ENCODE data around the gene CYP4V2.

CYP4V2 gene

DNA sequence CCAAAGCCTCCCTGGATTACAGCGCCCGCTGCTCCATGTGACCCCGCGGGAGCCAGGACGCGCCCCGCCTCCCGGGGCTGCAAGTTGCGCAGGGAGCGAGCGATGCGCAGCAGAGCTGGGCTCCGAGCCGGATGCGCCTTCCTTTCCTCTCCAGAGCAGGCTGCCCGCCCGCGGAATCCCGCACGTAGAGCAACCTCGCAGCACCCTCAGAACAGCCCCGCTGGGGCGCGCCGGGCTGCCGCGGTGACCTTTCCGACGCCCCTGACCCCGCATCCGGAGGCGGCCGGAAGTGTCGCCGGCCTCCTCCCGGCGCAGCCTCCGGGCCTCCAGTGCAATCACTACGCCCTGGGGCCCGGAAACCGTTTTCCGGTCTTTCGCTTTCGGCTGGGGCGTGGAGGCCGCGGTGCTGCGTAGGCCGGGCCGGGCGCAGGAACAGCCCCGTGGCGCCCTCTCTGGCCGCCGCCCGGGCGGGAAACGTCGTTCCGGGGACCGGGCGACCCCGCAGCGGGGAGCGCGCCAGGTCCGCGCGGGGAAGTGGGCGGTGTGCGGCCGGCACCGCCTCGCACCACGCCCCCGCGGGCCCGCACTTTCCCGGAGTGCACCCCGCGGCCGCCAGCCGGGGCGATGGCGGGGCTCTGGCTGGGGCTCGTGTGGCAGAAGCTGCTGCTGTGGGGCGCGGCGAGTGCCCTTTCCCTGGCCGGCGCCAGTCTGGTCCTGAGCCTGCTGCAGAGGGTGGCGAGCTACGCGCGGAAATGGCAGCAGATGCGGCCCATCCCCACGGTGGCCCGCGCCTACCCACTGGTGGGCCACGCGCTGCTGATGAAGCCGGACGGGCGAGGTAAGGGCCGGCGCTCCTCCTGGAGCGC is at the start of gene CYP4V2:
Gene CYP4V2 (plus strand): TSS at position 368 of the 866 bp plus-strand sequence. CDS start 257 bp downstream, at position 625.
- DNase-seq (ENCODE audit: low read depth), result peak; percentile 61

GRCh38 chr4:186144198-186144945 is 47.0 kb upstream of the CYP4V2 start:
- DNase-seq (ENCODE audit: low read depth), result peak; percentile 9

GRCh38 chr4:186144946-186145569 is 46.3 kb upstream of the CYP4V2 start:
- DNase-seq (ENCODE audit: low read depth), result peak; percentile 24

- no peak for DNase-seq (ENCODE audit: low read depth)
These were observed 44.9 kb upstream of the CYP4V2 start for GRCh38 chr4:186146458-186146857.

DNA sequence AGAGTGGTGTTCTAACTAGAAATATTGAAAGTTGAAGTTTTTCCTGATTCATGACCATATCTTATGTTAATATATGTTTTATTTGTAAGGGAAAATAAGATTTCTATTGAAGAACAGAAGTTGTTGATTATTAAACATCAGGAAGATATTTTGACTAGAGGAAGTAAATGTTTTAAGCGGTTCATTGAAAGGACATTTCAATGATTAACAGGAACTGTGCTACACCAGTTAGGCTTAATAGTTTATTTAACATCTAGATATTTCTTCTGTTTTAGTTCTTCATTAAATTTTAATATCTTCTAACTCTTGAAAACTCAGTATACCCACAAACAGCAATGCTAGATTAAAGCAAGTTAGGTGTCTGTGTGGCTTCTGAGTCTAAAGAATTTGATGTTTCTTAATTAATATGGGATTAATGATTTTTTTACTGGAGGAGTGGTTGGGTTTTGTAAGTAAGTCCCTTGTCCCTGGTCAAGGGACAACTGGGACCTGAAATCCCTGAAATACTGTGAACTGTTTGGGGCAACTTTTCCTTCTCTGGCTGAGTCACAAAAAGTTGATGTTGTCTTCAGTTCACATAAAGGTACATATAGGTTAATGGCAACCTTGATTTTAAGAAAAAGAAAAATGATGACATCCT is 42.9 kb upstream of the CYP4V2 start:
- DNase-seq (ENCODE audit: low read depth), result no peak

- peak; percentile 38 for DNase-seq (ENCODE audit: low read depth)
These were observed 41.5 kb upstream of the CYP4V2 start for GRCh38 chr4:186149872-186150271.

DNA sequence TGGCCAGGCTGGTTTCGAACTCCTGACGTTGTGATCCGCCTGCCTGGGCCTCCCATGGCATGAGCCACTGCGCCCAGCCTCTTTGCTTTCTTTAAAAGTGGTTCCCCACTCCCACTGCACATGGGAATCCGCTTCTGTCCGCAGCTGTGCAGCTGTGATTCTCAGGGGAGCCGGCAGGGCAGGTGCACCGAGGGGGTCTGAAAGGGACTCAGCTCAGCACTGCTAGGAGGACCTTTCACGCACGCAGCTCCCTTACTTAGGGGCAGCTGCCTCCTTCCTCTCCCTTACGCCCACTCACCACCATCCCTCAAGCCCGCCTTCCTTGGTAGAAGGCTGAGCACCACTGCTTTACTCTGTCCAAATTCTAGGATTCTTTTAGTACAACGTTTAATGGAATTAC is 40.4 kb upstream of the CYP4V2 start:
- no peak for DNase-seq (ENCODE audit: low read depth)

GRCh38 chr4:186151499-186151898 is 39.9 kb upstream of the CYP4V2 start:
- no peak for DNase-seq (ENCODE audit: low read depth)

- DNase-seq (ENCODE audit: low read depth), result no peak
These were observed 33.1 kb upstream of the CYP4V2 start for GRCh38 chr4:186158021-186158813.

GRCh38 chr4:186158966-186159365 is 32.4 kb upstream of the CYP4V2 start:
- no peak for DNase-seq (ENCODE audit: low read depth)

GRCh38 chr4:186159613-186160012 is 31.8 kb upstream of the CYP4V2 start:
- no peak for DNase-seq (ENCODE audit: low read depth)

DNA sequence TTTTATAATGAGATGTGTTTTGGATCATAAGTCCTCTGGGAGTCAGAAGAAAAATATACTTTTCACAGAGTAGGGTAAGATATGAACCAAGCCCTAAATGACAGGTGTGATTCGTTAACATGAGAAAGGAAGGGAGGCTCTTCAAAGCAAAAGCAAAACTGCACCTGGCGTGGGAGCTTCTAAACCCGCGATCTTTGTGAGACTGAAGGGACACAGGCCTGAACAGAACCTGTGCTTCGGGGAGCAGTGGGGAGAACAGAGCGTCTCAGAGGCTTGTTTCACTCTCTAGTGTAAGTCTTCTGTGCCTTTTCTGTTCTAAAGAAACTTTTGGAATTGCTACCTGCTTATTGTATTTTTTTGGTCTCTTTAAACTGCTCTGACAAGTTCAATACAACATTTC is 30.2 kb upstream of the CYP4V2 start:
- DNase-seq (ENCODE audit: low read depth), result no peak

DNA sequence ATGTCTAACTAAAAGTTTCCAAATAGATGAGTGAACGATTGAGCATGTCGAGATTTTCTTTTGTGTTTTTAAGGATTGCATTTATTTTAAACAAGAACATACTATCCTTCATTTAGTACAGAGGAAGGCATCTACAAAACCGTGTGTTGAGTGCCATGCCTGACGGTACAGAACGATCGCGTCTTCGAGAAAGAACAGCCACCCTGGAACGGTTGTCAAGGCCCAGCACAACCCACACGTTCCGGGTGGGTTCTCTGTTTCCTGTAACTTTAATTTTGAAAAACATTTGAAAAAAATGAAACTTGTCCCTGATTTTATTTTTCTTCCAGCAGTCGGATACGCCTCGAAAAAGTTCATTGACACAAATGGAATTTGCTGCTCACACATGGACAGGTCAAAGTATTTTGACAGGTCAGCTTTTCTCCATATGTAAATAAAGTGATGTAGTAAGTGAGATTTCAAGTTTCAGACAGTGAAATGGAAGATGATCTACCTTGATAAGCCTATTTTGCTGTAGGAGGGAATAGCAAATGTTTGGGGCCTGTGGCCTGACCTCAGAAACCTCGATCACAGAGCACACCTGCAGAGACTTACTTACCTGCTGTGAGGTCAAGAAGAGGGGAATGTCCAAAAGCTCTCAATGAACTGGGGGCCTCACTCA is 24.4 kb upstream of the CYP4V2 start:
- no peak for DNase-seq (ENCODE audit: low read depth)

- DNase-seq (ENCODE audit: low read depth), result no peak
These were observed 23.8 kb upstream of the CYP4V2 start for GRCh38 chr4:186167605-186168004.

DNA sequence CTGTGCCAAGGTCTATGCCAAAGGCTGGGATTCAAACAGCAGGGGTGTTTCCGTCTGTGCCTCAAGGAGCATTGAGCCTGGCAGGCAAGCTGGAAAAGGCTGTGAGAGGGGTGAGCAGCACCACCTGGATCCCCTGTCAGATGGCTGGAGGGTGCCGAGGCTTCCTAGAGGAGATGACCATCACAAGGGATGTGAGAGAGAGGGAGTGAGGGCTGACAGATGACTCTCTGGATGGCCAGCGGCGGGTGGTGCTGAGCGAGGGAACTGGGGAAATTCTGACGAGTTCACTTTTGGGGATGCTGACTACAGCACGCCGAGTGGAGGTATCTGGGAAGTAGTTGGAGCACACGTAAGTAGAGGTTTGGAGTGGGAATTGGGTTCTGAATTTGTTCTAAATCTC is 22.6 kb upstream of the CYP4V2 start:
- no peak for DNase-seq (ENCODE audit: low read depth)

DNA sequence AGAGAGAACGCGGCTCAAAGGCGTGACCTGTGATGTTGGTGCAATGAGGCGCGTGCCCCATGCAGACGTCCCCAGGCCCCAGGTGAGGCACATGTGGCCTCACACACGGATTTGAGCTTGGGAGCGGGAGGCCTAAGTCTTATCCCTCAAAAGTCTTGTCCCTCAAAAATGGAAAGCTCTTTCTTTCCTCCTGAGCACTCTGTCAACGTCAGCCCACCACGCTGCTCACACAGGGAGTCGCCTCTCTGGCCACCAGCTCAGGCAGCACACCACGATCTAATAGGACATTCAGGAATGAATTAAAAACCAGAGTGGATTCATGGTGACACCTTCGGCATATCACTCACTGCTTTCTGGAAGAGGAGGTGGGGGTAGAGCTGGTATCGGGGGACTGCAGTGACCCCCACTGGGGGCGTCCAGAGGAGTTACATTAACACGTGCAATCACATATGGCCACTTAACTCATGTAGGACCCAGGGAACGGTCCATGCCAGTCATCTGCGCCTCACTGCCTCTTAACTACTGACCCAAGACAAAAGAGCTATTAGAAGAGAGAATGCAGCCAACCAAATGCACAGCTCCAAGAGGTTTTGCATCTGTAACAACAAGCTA is 21.9 kb upstream of the CYP4V2 start:
- DNase-seq (ENCODE audit: low read depth), result no peak

- DNase-seq (ENCODE audit: low read depth), result no peak
These were observed 21.2 kb upstream of the CYP4V2 start for GRCh38 chr4:186169945-186170802.

GRCh38 chr4:186170966-186171365 is 20.4 kb upstream of the CYP4V2 start:
- DNase-seq (ENCODE audit: low read depth), result no peak

DNA sequence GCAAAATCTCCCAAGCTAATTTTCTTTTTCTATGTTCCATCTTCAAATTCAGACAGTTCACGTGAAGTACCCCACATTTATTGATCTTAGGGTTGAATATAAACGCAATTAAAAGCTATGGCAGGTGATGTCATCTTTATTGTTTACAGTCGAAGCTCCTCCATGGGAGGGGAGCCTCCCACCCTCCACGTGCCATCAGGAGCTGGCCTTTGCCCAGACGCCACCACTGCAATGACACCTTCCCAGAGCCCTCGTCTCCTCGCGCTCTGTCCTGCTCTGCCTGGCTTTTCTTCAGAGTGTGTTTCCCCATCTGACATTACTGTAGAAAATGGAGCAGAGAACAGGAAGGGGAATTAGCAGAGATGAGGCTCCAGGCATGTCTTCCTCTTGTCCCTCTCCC is 18.8 kb upstream of the CYP4V2 start:
- no peak for DNase-seq (ENCODE audit: low read depth)

DNA sequence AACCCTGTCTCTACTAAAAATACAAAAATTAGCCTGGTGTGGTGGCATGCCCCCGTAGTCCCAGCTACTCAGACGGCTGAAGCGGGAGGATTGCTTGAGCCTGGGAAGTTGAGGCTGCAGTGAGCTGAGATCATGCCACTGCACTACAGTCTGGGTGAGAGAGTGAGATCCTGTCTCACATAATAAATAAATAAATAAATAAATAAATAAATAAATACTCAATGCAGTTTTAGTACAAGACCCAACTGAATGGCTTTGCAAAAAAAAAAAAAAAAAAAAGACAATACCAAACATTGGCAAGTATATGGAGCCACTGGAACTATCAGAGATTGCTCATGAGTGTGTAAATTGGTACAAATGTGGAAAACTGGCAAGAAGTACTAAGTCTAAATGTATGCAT is 3.3 kb upstream of the CYP4V2 start:
- DNase-seq (ENCODE audit: low read depth), result no peak

All from stromal cell of bone marrow (primary cell).